ENCODE results near the gene ARHGAP26. TPM values are rescaled to one million over a fixed set of nuclear protein-coding genes. Genes with fewer than 3 reads are reported as not detected.

The ARHGAP26 gene
- total RNA-seq, 4 donors from 2014 or later = 12.4 to 49.5 (median 31.8) TPM

- Histone ChIP-seq H3K9me3 (no peaks in the 10 kb centered on the region), H3K4me1 (no peaks in the 10 kb centered on the region), H3K27ac (no peak overlapping the region), H3K27me3 (no peaks in the 10 kb centered on the region), H3K4me3 (no peak overlapping the region), H3K36me3 (peaks cover 0 to 1% of the 10 kb centered on the region in 2 donors)
- no peak for DNase-seq
- intact Hi-C loops (cut with DNase I; ENCODE audit: low total_unique reads) = no loop called here
- TF ChIP-seq CTCF (IDR thresholded peaks at IDR 0.05) = no peak
Measured at GRCh38 chr5:143102411-143102810, 332.2 kb downstream of the ARHGAP26 start.

- Histone ChIP-seq H3K9me3 (no peaks in the 10 kb centered on the region), H3K27me3 (no peaks in the 10 kb centered on the region), H3K4me1 (no peaks in the 10 kb centered on the region), H3K27ac (no peak overlapping the region), H3K4me3 (no peak overlapping the region), H3K36me3 (peaks cover 0 to 1% of the 10 kb centered on the region in 2 donors)
- intact Hi-C loops (cut with DNase I; ENCODE audit: low total_unique reads) = no loop called here
- TF ChIP-seq POLR2A (IDR thresholded peaks at IDR 0.05) (no peak), CTCF (IDR thresholded peaks at IDR 0.05) (no peak)
- no peak for DNase-seq
Measured at GRCh38 chr5:143105216-143105905, 335.2 kb downstream of the ARHGAP26 start.

- H3K4me1 ChIP-seq = no peaks in the 10 kb centered on the region
Measured at GRCh38 chr5:143106174-143106573, 336.0 kb downstream of the ARHGAP26 start.

GRCh38 chr5:143108498-143109128, 338.4 kb downstream of the ARHGAP26 start:
- TF ChIP-seq CTCF (IDR thresholded peaks at IDR 0.05) (no peak), POLR2A (IDR thresholded peaks at IDR 0.05) (no peak)
- Histone ChIP-seq H3K36me3 (peaks cover 0 to 1% of the 10 kb centered on the region in 2 donors), H3K4me1 (no peaks in the 10 kb centered on the region), H3K4me3 (no peak overlapping the region), H3K9me3 (no peaks in the 10 kb centered on the region), H3K27me3 (no peaks in the 10 kb centered on the region), H3K27ac (no peak overlapping the region)
- DNase-seq = peak in 1 of 2 donors; percentile 29
- intact Hi-C loops (cut with DNase I; ENCODE audit: low total_unique reads) = no loop called here

More at GRCh38 chr5:143106174-143106573, 336.0 kb downstream of the ARHGAP26 start:
- peak in 1 of 2 donors; percentile 27 for DNase-seq
- H3K27ac ChIP-seq = no peak overlapping the region
- H3K9me3 ChIP-seq = no peaks in the 10 kb centered on the region
- peaks cover 0 to 1% of the 10 kb centered on the region in 2 donors for H3K36me3 ChIP-seq
- no peaks in the 10 kb centered on the region for H3K27me3 ChIP-seq
- no peak overlapping the region for H3K4me3 ChIP-seq
- intact Hi-C loops (cut with DNase I; ENCODE audit: low total_unique reads) = no loop called here
- TF ChIP-seq CTCF (IDR thresholded peaks at IDR 0.05) = peak in 2 of 4 experiments; percentile 8 to 33
- TF ChIP-seq POLR2A (IDR thresholded peaks at IDR 0.05) = no peak

- TF ChIP-seq POLR2A (IDR thresholded peaks at IDR 0.05) = no peak
- no peak for TF ChIP-seq CTCF (IDR thresholded peaks at IDR 0.05)
- no peaks in the 10 kb centered on the region for H3K4me1 ChIP-seq
- no peak overlapping the region for H3K4me3 ChIP-seq
- no peaks in the 10 kb centered on the region for H3K9me3 ChIP-seq
- no peak for DNase-seq
- no peaks in the 10 kb centered on the region for H3K27me3 ChIP-seq
- intact Hi-C loops (cut with DNase I; ENCODE audit: low total_unique reads) = no loop called here
- H3K27ac ChIP-seq = no peak overlapping the region
- H3K36me3 ChIP-seq = peaks cover 0 to 1% of the 10 kb centered on the region in 2 donors
Measured at GRCh38 chr5:143110591-143110990, 340.4 kb downstream of the ARHGAP26 start.
